Kidney (tissue), 14 donors: ENCODE data around the gene TMEM120B. TPM values are rescaled to one million over a fixed set of nuclear protein-coding genes. Genes with fewer than 3 reads are reported as not detected.

ENCODE experiments used
- DNase-seq, 5 donors: peaks; one replicate each; pipeline ENCODE4 v3.0.0-alpha.2; 2013 to 2020
- FAIRE-seq: peaks from 2 replicates; lab custom pipeline; 2012; peaks lifted over from hg19 to GRCh38; lab: Jason Lieb, UNC
- H3K27ac ChIP-seq, 2 donors: one replicate each; pipeline ENCODE4 v1.7.0; 2013; ENCODE audit warnings: low read depth in 2 of 2, low read length in 2 of 2, inconsistent platforms in 1 of 2
- H3K27me3 ChIP-seq: one replicate; pipeline ENCODE4 v1.7.1; 2013; ENCODE audit warnings: low read length, inconsistent platforms; ENCODE audit not compliant: control insufficient read depth, insufficient read depth
- H3K36me3 ChIP-seq, 3 donors: one replicate each; pipeline versions ENCODE4 v1.7.0 to v1.7.1; 2013; ENCODE audit warnings: low read length in 3 of 3, control low read depth in 1 of 3, inconsistent platforms in 1 of 3; ENCODE audit not compliant: insufficient read depth in 3 of 3, control insufficient read depth in 2 of 3
- H3K4me1 ChIP-seq, 3 donors: one replicate each; pipeline versions ENCODE4 v1.7.0 to v1.7.1; 2013; ENCODE audit warnings: low read length in 3 of 3, inconsistent platforms in 1 of 3, low read depth in 1 of 3; ENCODE audit not compliant: control insufficient read depth in 2 of 3, insufficient read depth in 2 of 3
- H3K4me3 ChIP-seq, 3 donors: one replicate each; pipeline versions ENCODE4 v1.7.0 to v1.8.1; 2013; ENCODE audit warnings: low read length in 3 of 3, control low read depth in 1 of 3, inconsistent platforms in 1 of 3
- H3K9ac ChIP-seq, 3 donors: one replicate each; pipeline versions ENCODE4 v1.7.0 to v1.7.1; 2013; ENCODE audit warnings: low read length in 3 of 3, control low read depth in 1 of 3, inconsistent platforms in 1 of 3
- H3K9me3 ChIP-seq, 3 donors: one replicate each; pipeline versions ENCODE4 v1.7.0 to v1.7.1; 2013; ENCODE audit warnings: low read length in 3 of 3, control low read depth in 1 of 3, inconsistent platforms in 1 of 3; ENCODE audit not compliant: control insufficient read depth in 2 of 3, insufficient read depth in 1 of 3
- CTCF ChIP-seq: IDR thresholded peaks from 3 replicates; pipeline ENCODE4 v1.5.1; 2012; ENCODE audit warnings: mild to moderate bottlenecking, moderate library complexity, borderline replicate concordance; ENCODE audit not compliant: insufficient read depth; ENCODE audit errors: extremely low read depth
- intact Hi-C: fragments of 100-400 bp; cut with DNase I; formaldehyde crosslinking; loops from one replicate; pipeline ENCODE4 v1.11.1; 2022
- polyA plus RNA-seq: library from polyadenylated mRNA; stranded (reverse); fragments of 350-450 nt; fragmentation: Illumina TruSeq; extraction: RNeasy Lipid Tissue Mini Kit (QIAGEN cat#74804); gene quantifications from one replicate; pipeline ENCODE4 v1.2.3, GENCODE V29; 2014; ENCODE audit warnings: low read depth, low replicate concordance; ENCODE audit not compliant: insufficient read depth
- total RNA-seq: library from RNA; stranded (reverse); fragmentation: NEBNext Ultra II Directional; extraction: Animal tissue kit (Norgen Biotek cat#: 25700); gene quantifications from one replicate; pipeline ENCODE4 v1.2.1, GENCODE V29; 2021
- donor health status: control.
- donor health status: control.
- donor health status: control.
- donor health status: control.
- donor health status: control.
- donor health status: DM: yes; HTN: yes; CAD: no.
- donor health status: Normal renal cell carcinoma (clear cell type).

TMEM120B gene
- total and polyA plus RNA-seq, 2 donors from 2014 or later: 9.0 to 14.2 TPM

GRCh38 chr12:121668750-121669520 lies 43.6 kb upstream of the TMEM120B start:
- Histone ChIP-seq H3K27ac (no peak overlapping the region), H3K9ac (no peak overlapping the region), H3K4me1 (peaks cover 0 to 5% (median 0%) of the 10 kb centered on the region in 3 donors), H3K27me3 (no peaks in the 10 kb centered on the region), H3K36me3 (no peaks in the 10 kb centered on the region), H3K9me3 (no peaks in the 10 kb centered on the region), H3K4me3 (no peak overlapping the region)
- DNase-seq: peak in 4 of 5 donors; percentile 63 to 82 (median 77)
- no peak for FAIRE-seq
- intact Hi-C loops: no loop called here
- peak; percentile 43 for TF ChIP-seq CTCF

- TF ChIP-seq CTCF: no peak
- Histone ChIP-seq H3K27me3 (no peaks in the 10 kb centered on the region), H3K4me1 (peaks cover 0 to 5% (median 0%) of the 10 kb centered on the region in 3 donors), H3K4me3 (no peak within 1 kb of the TSS), H3K9ac (no peak within 1 kb of the TSS), H3K36me3 (no peaks in the 10 kb centered on the region), H3K9me3 (no peaks in the 10 kb centered on the region), H3K27ac (no peak within 1 kb of the TSS)
- intact Hi-C loops: no loop called here
- FAIRE-seq (no peak), DNase-seq (no peak)
Measured at GRCh38 chr12:121669521-121669900, 43.0 kb upstream of the TMEM120B start, which contains the start of gene MORN3. Gene MORN3 (minus strand): TSS chr12:121669654. CDS start chr12:121669483, 171 bp downstream.

GRCh38 chr12:121673013-121673511 lies 39.5 kb upstream of the TMEM120B start:
- no peak for FAIRE-seq
- Histone ChIP-seq H3K27ac (peak overlapping the region in 1 of 2 donors; percentile 77), H3K4me1 (peaks cover 0 to 5% (median 0%) of the 10 kb centered on the region in 3 donors), H3K36me3 (no peaks in the 10 kb centered on the region), H3K27me3 (no peaks in the 10 kb centered on the region), H3K9ac (peak overlapping the region in 1 of 3 donors; percentile 61), H3K9me3 (no peaks in the 10 kb centered on the region), H3K4me3 (peak overlapping the region in 2 of 3 donors; percentile 56 to 65)
- peak; percentile 26 to 78 (median 35) for DNase-seq
- no peak for TF ChIP-seq CTCF
- intact Hi-C loops: loop anchor here (10.0 kb wide), 1 partner anchor 118 kb away; no protein-coding TSS in a partner anchor
